HepG2 (cell line): ENCODE data around the gene TMEM100. TPM values are rescaled to one million over a fixed set of nuclear protein-coding genes. Genes with fewer than 3 reads are reported as not detected.

Experiments
- ATF7 ChIP-seq, 2 experiments: fragments of 450-650 bp in 1 of 2; sonication (generic) in 1 of 2; formaldehyde crosslinking in 1 of 2; IDR thresholded peaks; 2 replicates each; pipeline versions ENCODE4 v1.4.0 to v1.6.1; 2016 to 2020; ENCODE audit warnings: antibody characterized with exemption in 1 of 2, mild to moderate bottlenecking in 1 of 2, missing genetic modification reagents in 1 of 2
- CEBPG ChIP-seq: IDR thresholded peaks from 2 replicates; pipeline ENCODE4 v1.6.1; 2016
- CREB3 ChIP-seq: sonication (generic); formaldehyde crosslinking; IDR thresholded peaks from 2 replicates; pipeline ENCODE4 v1.5.0; 2020; ENCODE audit warnings: missing genetic modification reagents
- HDAC1 ChIP-seq: sonication (generic); formaldehyde crosslinking; IDR thresholded peaks from 2 replicates; pipeline ENCODE4 v1.5.1; 2020; ENCODE audit warnings: mild to moderate bottlenecking, missing genetic modification reagents
- HIC2 ChIP-seq: sonication (generic); formaldehyde crosslinking; IDR thresholded peaks from 2 replicates; pipeline ENCODE4 v1.9.0; 2022; ENCODE audit warnings: low read depth, missing genetic modification reagents
- JUND ChIP-seq: sonication (generic); formaldehyde crosslinking; IDR thresholded peaks from 2 replicates; pipeline ENCODE4 v1.8.0; 2022; ENCODE audit warnings: mild to moderate bottlenecking, missing genetic modification reagents
- LCORL ChIP-seq, 2 experiments: fragments of 450-650 bp in 1 of 2; sonication (generic) in 1 of 2; formaldehyde crosslinking in 1 of 2; IDR thresholded peaks; 2 replicates each; pipeline versions ENCODE4 v1.5.0 to v1.6.1; 2017 to 2020; ENCODE audit warnings: antibody characterized with exemption in 1 of 2, missing genetic modification reagents in 1 of 2
- PPARG ChIP-seq: conservative IDR thresholded peaks from 2 replicates; pipeline ENCODE4 v1.6.1; 2016; ENCODE audit warnings: missing biosample characterization, missing genetic modification reagents
- PREB ChIP-seq: sonication (generic); formaldehyde crosslinking; IDR thresholded peaks from 2 replicates; pipeline ENCODE4 v1.4.0; 2020; ENCODE audit warnings: missing genetic modification reagents
- SOX13 ChIP-seq, 3 experiments: fragments of 450-650 bp in 1 of 3; sonication (generic) in 1 of 3; formaldehyde crosslinking in 1 of 3; IDR thresholded peaks in 2 of 3; conservative IDR thresholded peaks in 1 of 3; 2 replicates each; pipeline versions ENCODE4 v1.5.0 to v1.6.1; 2016 to 2020; ENCODE audit warnings: antibody characterized with exemption in 1 of 3, mild to moderate bottlenecking in 1 of 3, missing compliant biosample characterization in 1 of 3, missing genetic modification reagents in 1 of 3, moderate library complexity in 1 of 3
- TP53 ChIP-seq: sonication (generic); formaldehyde crosslinking; conservative IDR thresholded peaks from 2 replicates; pipeline ENCODE4 v1.4.0; 2020; ENCODE audit warnings: missing genetic modification reagents
- ZBTB26 ChIP-seq: IDR thresholded peaks from 2 replicates; pipeline ENCODE4 v1.6.1; 2016; ENCODE audit warnings: missing compliant biosample characterization, missing genetic modification reagents, borderline replicate concordance
- ZNF124 ChIP-seq: sonication (generic); formaldehyde crosslinking; IDR thresholded peaks from 2 replicates; pipeline ENCODE4 v1.4.0; 2020; ENCODE audit warnings: missing genetic modification reagents
- ZNF136 ChIP-seq: sonication (generic); formaldehyde crosslinking; IDR thresholded peaks from 2 replicates; pipeline ENCODE4 v1.8.1; 2022; ENCODE audit warnings: low read depth, mild to moderate bottlenecking, moderate library complexity, missing genetic modification reagents
- ZNF296 ChIP-seq: sonication (generic); formaldehyde crosslinking; conservative IDR thresholded peaks from 2 replicates; pipeline ENCODE4 v1.5.0; 2020; ENCODE audit warnings: mild to moderate bottlenecking, missing genetic modification reagents
- ZNF350 ChIP-seq: sonication (generic); formaldehyde crosslinking; IDR thresholded peaks from 2 replicates; pipeline ENCODE4 v1.4.0; 2020; ENCODE audit warnings: mild to moderate bottlenecking, low read depth, missing genetic modification reagents, borderline replicate concordance
- ZNF367 ChIP-seq: sonication (generic); formaldehyde crosslinking; IDR thresholded peaks from 2 replicates; pipeline ENCODE4 v1.4.0; 2020; ENCODE audit warnings: missing genetic modification reagents, borderline replicate concordance
- ZSCAN20 ChIP-seq: sonication (generic); formaldehyde crosslinking; IDR thresholded peaks from 2 replicates; pipeline ENCODE4 v1.4.0; 2020; ENCODE audit warnings: missing genetic modification reagents, mild to moderate bottlenecking, borderline replicate concordance
- ZSCAN5A ChIP-seq: sonication (generic); formaldehyde crosslinking; IDR thresholded peaks from 2 replicates; pipeline ENCODE4 v1.8.0; 2022; ENCODE audit warnings: mild to moderate bottlenecking, missing genetic modification reagents, borderline replicate concordance
- polyA plus RNA-seq, 8 experiments: library from polyadenylated mRNA; depleted of rRNA in 3 of 8; stranded (reverse) in 7 of 8; unstranded in 1 of 8; fragments of >200 nt; fragmentation: Illumina TruSeq in 4 of 8; extraction: Trizol in 4 of 8; gene quantifications; 2 replicates each; pipeline versions ENCODE4 v1.2.1 to v1.2.3, GENCODE V29; 2011 to 2016; ENCODE audit warnings: low read depth in 4 of 8, missing spikeins in 1 of 8, mixed read lengths in 1 of 8; ENCODE audit not compliant: insufficient read depth in 1 of 8
- total RNA-seq, 5 experiments: library from RNA; depleted of rRNA; stranded (reverse); fragments of >200 nt; fragmentation: Illumina TruSeq; extraction: Trizol; gene quantifications; 2 replicates each; pipeline ENCODE4 v1.2.3, GENCODE V29; 2016; ENCODE audit warnings: low read depth in 1 of 5

TMEM100 gene
- total and polyA plus RNA-seq, 2 of the 13 experiments (the other 11 are each of a cell fraction or from before 2014, with no cell fraction given): not detected

GRCh38 chr17:55750750-55751657 is 28.3 kb upstream of the TMEM100 start, which contains the start of gene PCTP (continued):
- TF ChIP-seq SOX13 (IDR thresholded peaks at IDR 0.05) (no peak), SOX13 (CRISPR knock-in tag; conservative IDR thresholded peaks at IDR 0.05 in 1 of 2, IDR thresholded peaks at IDR 0.05 in 1 of 2) (peak in 1 of 2 experiments; percentile 51; a peak in 2 of 4 replicates), LCORL (IDR thresholded peaks at IDR 0.05) (no peak), LCORL (CRISPR knock-in tag; IDR thresholded peaks at IDR 0.05) (peak; percentile 77; the same call in 1 of the 2 replicates), ZNF124 (CRISPR knock-in tag) (peak; percentile 90), ZBTB26 (CRISPR knock-in tag) (peak; percentile 91), ZNF296 (CRISPR knock-in tag) (peak; percentile 43; the same call in 1 of the 2 replicates), ZNF367 (CRISPR knock-in tag) (0 out of 2 replicates have a peak, but pooled peaks have one; percentile 72), PPARG (CRISPR knock-in tag) (0 out of 2 replicates have a peak, but pooled peaks have one; percentile 76), HIC2 (CRISPR knock-in tag) (peak; percentile 43; the same call in 1 of the 2 replicates), CEBPG (CRISPR knock-in tag) (peak; percentile 25; the same call in 1 of the 2 replicates), JUND (CRISPR knock-in tag) (no peak; the same call in 1 of the 2 replicates), HDAC1 (CRISPR knock-in tag) (peak; percentile 97), ZSCAN5A (CRISPR knock-in tag) (peak; percentile 85; the same call in 1 of the 2 replicates), ZSCAN20 (CRISPR knock-in tag) (no peak; the same call in 1 of the 2 replicates), TP53 (CRISPR knock-in tag) (0 out of 2 replicates have a peak, but pooled peaks have one; percentile 38), ATF7 (IDR thresholded peaks at IDR 0.05) (no peak), ATF7 (CRISPR knock-in tag; IDR thresholded peaks at IDR 0.05) (no peak), PREB (CRISPR knock-in tag) (0 out of 2 replicates have a peak, but pooled peaks have one; percentile 34), ZNF136 (peak; percentile 73; the same call in 1 of the 2 replicates), ZNF350 (CRISPR knock-in tag) (peak; percentile 96), CREB3 (0 out of 2 replicates have a peak, but pooled peaks have one; percentile 38)
